Stimulated activated CD8-positive, alpha-beta memory T cell treated with anti-CD3 and anti-CD28 coated beads, Interleukin-4, amount 100 ng/mL, for 1 hour (primary cell): ENCODE data around the gene CFAP47.
"Not testable (repeated sequence)": the region's sequence is repeated elsewhere in the genome, so short reads cannot be mapped to it uniquely, and the experiment has no call there.

ENCODE experiments used
- DNase-seq, 2 donors: peaks; one replicate each; pipeline ENCODE4 v3.0.0-alpha.2; 2020; ENCODE audit warnings: low read depth in 2 of 2, low spot score in 1 of 2

Gene CFAP47

GRCh38 chrX:36234840-36235528, 315.4 kb downstream of the CFAP47 start:
- not testable (repeated sequence) for DNase-seq

- DNase-seq = no peak
Observed at GRCh38 chrX:36241397-36241796, 321.9 kb downstream of the CFAP47 start.

- no peak for DNase-seq
Observed at GRCh38 chrX:36266155-36266554, 346.6 kb downstream of the CFAP47 start.

- DNase-seq = no peak
Observed at GRCh38 chrX:36310136-36310535, 390.6 kb downstream of the CFAP47 start.

GRCh38 chrX:36314303-36314702, 394.8 kb downstream of the CFAP47 start:
- DNase-seq = no peak

GRCh38 chrX:36334572-36334971, 415.0 kb downstream of the CFAP47 start:
- DNase-seq = no peak

GRCh38 chrX:36336751-36337150, 417.2 kb downstream of the CFAP47 start:
- no peak for DNase-seq

- no peak for DNase-seq
Observed at GRCh38 chrX:36344301-36344700, 424.8 kb downstream of the CFAP47 start.

GRCh38 chrX:36348509-36348908, 429.0 kb downstream of the CFAP47 start:
- no peak for DNase-seq

- DNase-seq = no peak
Observed at GRCh38 chrX:36357855-36358254, 438.3 kb downstream of the CFAP47 start.

GRCh38 chrX:36364262-36364661, 444.7 kb downstream of the CFAP47 start:
- DNase-seq = no peak

- no peak for DNase-seq
Observed at GRCh38 chrX:36383495-36383894, 464.0 kb downstream of the CFAP47 start.

- DNase-seq = no peak
Observed at GRCh38 chrX:36388901-36389300, 469.4 kb downstream of the CFAP47 start.

- no peak for DNase-seq
Observed at GRCh38 chrX:36401774-36402173, 482.2 kb downstream of the CFAP47 start.

GRCh38 chrX:36407836-36408235, 488.3 kb downstream of the CFAP47 start:
- DNase-seq = no peak

- DNase-seq = no peak
Observed at GRCh38 chrX:36414056-36414455, 494.5 kb downstream of the CFAP47 start.

GRCh38 chrX:36422368-36422767, 502.8 kb downstream of the CFAP47 start:
- DNase-seq = no peak

- no peak for DNase-seq
Observed at GRCh38 chrX:36431819-36432218, 512.3 kb downstream of the CFAP47 start.

- DNase-seq = no peak
Observed at GRCh38 chrX:36434522-36434921, 515.0 kb downstream of the CFAP47 start.
